Stimulated activated CD4-positive, alpha-beta T cell treated with anti-CD3 and anti-CD28 coated beads, Interleukin-4, amount 100 ng/mL, for 48 hours (primary cell): ENCODE results near the gene ALG12.

Experiments
- DNase-seq, 2 donors: peaks; one replicate each; pipeline ENCODE4 v3.0.0-alpha.2; 2020; ENCODE audit warnings: low read depth in 2 of 2

The ALG12 gene

DNA sequence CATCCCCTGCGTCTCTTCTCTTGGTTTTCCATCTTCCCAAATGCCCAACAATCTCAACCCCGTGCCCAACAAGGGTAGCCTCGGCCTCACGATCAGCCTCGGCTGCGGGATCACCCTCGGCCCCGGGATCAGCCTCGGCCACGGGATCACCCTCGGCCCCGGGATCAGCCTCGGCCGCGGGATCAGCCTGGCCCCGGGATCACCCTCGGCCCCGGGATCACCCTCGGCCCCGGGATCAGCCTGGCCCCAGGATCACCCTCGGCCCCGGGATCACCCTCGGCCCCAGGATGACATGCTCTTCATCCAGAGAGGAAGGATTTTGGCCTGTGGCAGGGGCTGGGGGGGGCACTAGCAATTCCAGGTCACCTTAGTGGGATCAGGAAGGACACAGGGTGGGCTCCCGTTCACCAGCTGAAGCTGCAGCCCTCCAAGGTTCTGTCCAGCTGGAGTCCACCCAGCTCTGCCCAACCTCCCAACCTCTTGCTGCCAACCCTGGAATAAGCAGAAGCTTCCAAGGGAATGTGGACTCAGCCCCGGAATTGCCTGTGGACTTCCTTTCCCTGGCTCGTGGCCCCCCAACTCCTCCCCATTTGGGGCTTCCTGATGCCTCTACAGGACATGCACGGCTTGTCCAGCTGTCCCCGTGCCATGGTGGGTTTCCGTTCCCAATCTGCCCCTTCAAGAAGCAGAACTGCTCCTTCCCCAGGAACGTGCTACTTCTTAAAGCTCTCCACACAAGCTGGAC is 6.2 kb downstream of the ALG12 start:
- DNase-seq: no peak

DNA sequence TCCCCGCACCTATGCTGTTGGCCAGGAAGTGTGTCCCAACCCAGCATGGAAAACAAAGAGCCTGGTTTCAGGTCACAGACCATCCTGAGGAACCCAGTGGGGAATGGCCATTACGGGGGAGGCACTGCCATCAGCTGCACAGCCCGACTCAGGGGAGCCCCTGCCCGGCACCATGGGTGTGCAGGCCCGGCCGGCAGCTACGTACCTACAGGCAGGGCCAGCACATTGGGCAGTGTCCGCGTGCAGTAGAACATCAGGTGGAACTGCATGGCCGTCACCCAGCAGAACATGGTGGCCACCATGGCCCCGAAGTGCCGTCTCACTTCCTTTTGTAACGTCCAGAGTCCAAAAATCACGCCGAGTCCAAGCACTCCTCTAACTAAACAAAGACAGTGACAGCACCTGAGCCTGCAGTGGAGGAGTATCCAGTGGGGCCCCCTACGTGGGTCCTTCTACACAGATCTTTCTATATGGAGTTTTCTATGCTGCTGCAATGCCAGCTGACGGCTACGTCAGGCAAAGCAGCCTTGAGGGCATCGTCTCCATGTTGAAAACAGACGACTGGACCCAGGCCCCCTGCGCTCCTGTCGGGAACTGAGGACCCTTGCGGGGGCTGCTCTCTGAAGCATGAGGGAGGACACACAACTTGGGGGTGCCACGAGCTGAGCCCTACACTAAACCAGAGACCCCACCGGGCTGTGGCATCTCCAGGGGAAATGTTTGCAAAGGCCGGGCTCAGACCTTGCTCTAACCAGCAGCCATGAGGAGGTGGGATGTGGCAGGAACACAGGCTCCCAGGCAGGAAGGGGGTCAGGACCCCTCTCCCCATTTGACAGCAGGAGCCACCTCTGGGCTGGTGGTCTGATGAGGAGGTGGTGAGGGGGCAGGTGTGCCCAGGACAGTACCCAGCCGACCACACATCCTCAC is 7.7 kb downstream of the ALG12 start:
- no peak for DNase-seq

DNA sequence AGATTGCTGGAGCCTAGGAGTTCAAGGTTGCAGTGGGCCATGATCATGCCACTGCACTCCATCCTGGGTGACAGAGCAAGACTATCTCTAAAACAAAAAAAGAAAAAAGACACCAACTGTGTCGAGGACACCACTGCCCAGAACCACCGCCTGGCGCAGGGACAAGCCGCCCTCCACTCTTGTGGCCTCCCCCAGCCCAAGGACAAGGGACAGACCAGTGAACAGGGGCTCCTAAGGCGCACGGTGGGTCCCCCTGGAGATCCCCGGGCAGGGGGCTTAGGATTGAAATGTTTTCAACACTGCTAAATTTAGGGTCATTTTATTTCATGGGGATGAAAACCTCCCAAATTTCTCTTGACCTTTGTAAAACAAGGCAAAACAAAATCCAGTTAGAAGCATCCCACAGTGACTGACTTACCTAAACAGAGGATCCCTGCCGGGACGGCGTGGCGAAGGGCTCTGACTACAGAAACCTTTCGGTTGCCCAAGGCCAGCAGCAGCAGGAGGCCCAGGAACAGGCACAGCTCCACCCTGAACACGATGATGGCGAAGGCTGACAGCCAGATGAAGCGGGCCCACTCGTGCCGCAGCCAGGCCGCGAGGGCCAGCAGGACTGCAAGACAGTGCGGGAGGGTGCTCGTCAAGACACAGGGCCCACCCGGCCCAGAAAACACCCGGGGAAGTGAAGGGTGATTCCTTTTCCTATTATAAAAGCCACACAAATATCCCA is 8.6 kb downstream of the ALG12 start:
- no peak for DNase-seq

DNA sequence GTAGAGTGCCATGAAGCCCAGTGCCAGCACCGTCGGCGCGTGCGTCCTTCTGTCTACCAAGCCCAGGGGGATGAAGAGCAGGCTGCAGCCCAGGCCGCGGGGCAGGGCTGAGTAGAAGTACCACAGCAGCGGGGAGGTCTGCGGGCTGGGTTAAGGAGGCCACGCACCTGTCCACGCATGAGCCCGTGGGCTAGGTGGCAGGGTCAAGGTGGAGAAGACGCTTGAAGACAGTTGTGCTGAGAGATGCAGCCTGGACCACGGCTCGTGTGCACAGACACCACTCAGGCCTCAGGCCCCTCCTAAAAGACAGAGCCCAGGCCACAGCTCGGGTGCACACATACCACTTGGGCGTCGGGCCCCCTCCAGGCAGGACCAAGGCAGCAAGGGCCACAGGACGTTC is 10.4 kb downstream of the ALG12 start:
- no peak for DNase-seq

DNA sequence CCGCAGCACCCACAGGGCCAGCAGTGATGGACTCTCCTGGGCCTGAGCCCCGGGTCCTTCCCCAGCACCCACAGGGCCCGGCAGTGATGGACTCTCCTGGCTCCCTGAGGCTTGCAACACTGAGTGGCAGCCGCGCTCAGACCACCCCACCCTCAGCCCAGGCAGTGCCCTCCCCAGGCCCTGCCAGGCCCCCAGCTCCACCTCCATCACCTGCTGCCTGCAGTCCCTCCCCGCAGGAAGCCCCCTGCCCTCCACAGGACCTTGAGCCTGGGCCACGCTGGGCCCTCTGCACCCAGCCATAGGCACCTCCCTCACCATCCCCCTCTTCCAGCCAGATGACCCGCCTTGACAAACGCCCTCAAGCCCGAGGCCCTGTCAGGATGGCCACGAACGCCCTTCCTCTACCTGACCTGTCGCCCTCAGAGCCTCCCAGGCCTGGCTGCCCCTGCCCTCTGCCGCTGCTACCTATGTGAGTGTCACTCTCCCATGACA is 11.4 kb downstream of the ALG12 start:
- no peak for DNase-seq

DNA sequence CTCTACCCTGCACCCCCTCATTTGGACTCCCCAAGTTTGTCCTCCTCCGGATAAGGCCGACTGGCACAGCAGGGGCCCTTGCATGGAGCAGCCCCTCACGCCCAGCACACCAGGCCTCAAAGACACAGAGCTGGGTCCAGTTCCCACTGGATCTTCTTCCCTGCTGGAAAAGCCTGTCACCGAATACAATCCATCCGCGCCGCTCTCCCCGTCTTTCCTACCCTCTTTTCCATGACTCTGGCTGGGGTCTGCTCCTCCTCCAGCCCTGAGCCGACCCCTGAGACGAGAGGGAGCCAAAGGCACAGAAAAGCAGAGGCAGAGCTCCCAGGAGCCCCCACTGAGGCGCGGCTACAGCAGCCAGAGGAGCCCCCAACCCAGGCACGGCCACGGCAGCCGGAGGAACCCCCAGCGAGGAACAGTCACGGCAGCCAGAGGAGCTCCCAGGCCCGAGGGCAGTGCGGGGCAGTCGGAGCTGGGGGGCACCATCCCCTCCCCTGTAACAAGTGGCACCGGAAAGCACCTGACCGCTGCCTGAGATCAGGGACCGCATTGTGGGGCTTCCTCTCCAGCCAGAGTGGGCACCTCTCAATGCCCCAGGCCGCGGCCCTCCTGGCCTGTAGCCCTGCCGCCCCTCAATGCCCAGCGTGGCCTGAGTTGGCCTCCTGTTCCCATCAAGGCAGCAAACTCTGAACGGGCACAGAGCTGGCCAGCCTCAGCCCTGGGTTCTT is 12.0 kb downstream of the ALG12 start:
- no peak for DNase-seq

DNA sequence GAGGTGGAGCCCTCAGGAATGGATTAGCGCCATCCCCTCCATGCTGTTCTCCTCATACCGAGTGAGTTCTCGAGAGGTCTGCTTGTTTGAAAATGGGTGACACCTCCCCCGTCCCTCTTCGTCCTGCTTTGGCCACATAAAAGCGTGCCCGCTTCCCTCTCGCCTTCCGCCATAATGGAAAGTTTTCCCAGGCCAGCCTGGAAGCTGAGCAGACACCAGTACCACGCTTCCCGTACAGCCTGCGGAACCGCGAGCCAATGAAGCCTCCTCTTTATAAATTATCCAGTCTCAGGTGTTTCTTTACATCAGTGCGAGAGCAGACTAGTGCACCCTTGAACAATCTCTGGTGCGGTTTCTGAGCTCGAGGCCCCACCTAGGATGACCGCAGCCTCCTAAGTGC is 12.8 kb downstream of the ALG12 start:
- no peak for DNase-seq

DNA sequence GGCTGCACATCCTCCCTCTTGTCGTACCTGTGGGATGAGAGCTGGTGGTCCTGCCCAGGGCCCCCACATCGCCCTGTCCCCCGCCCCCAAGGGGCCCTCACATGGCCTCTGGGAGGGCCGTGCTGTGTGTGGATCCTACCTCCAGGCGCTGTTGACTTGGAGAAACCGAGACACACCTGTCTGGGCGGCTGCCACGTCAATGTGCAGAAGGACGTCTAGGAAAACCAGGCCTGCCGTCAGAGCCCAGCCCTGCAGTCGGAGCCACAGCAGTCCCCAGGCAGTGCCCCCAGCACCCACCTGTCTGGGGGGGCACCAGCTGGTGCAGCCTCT is 14.2 kb downstream of the ALG12 start:
- no peak for DNase-seq

DNA sequence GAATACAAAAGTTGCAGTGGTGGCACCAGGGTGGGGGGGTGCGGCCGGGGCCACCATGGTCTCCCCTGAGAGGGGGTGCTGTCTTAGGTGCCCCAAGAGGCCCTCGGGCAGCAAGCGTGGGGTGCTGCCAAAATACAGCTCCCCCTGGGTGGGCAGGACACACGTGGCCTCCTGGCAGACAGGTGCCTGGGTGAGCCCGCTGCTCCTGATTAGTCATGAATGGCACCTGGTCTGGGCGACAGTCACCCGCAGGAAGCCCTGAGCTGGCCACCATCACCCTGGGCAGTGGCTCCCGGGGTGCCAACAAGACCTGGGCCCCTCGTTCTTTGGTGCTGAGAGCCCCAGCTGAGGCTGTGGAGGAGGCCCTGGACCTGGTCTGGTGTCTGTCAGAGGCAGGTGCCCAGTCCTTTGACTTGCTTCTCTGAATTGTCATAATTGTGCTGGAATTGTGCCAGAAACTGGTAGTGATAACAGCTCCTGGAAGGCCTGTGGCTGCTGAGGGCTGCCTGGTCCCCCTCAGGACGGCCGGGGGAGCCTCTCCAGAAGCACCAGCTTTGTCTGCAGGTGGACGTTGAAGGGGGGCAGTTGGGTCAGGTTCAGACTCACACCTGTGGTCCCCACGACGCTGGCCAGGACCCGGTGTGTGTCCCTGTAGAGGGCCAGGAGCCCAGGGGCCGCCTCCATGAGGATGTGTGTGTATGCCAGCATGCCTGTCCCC is 14.8 kb downstream of the ALG12 start:
- no peak for DNase-seq

DNA sequence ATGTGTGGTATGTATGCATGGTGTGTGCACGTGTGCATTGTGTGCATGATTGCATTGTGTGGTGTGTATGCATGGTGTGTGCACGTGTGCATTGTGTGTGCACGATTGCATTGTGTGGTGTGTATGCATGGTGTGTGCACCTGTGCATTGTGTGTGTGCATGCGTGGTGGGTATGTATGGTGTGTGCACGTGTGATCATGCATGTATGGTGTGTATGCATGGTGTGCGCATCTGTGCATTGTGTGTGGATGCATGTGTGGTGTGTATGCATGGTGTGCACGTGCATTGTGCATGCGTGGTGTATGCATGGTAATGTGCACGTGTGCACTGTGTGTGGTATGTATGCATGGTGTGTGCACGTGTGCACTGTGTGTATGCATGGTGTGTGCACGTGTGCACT is 16.8 kb downstream of the ALG12 start:
- DNase-seq: no peak

DNA sequence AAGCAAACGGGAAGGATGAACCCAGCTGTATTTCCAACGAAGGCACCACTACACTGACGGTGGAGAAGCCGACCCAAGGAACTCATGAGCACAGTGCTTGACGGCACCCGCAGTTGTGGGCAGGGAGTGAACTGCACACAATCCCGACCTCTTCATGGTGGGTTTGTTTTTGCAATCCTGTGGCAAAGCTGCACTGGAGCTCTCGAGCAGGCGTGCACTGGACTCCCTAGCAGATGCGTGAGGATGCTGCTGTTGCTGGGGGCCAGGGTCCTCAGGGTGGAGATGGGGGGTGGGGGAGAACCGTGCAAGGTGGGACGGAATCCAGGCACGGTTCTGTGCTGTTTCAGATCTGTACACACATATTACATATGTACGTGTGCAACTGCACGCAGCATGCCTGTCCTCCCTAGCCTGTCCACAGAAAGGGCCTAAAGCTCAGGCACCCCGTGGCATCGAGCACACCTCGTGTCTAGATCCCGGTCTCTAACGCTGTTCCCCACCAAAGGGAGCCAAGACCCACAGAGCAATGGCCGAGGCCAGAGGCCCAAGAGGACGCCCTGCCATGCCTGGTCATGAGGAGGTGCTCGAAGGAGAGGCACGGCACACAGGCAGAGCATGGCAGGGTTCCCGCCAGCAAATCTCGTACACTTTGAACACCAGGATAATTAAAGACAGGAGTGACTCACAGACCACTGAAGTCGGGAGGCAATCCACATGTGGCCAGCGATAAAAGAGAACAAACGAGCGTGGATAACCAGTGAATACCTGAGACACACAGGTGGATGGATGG is 17.6 kb downstream of the ALG12 start:
- DNase-seq: no peak

DNA sequence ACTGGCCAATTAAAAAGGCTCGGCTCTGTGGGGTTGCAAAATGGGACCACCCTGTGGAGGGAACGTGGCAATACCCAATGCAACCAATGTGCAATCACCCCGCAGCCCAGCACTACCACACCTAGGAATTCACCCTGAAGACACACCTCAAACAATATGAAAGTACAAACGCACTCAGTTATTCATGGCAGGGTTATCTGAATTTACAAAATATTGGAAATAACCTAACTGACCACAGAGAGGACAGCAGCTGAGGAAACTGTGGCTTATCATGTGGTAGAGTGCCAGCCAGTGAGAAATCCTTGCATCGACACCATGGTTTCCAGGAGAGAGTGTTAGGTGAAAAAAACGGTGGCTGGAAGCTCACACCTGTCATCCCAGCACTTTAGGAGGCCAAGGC is 18.7 kb downstream of the ALG12 start:
- DNase-seq: no peak

DNA sequence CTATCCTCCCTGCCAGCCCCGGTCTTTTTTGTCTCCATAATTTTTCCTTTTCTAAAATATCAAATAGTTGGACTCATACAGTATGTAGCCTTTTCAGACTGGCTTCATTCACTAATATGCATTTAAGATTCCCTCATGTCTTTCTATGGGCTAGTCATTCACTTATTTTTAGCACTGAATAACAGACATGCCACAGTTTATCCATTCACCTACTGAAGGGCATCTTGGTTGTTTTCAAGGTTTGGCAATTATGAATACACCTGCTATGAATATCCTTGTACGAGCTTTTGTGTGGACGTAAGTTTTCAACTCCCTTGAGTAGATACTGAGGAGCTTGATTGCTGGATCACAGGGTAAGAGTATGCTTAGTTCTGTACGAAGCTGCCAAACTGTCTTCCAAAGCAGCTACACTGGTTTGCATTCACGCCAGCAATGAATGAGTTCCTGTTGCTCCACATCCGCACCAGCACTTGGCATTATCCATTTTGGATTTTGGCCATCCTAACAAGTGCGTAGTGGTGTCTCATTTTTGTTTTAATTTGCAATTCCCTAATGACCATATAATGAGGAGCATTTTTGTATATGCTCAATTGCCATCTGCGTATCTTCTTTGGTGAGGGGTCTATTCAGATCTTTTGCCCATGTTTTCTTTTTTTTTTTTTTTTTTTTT is 21.1 kb downstream of the ALG12 start:
- no peak for DNase-seq

DNA sequence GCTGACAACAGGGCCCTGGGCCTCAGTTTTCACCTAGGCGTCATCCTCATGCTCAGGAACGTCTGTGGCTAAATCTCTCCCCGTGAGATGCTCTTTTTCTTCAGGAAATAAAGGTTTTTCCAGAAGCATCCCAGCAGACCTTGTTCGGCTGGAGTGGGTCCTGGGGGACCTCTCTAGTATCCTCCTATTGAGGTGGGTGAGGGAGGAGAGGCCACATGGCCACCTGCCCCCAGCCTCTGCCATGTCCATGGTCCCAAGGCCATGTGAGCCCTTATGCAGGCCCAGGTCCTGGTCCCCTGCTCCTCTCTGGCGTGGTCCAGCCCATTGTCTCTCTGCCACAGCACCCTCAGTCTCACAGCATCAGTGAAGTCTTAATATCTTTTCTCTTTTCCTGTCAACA is 22.0 kb downstream of the ALG12 start:
- no peak for DNase-seq

DNA sequence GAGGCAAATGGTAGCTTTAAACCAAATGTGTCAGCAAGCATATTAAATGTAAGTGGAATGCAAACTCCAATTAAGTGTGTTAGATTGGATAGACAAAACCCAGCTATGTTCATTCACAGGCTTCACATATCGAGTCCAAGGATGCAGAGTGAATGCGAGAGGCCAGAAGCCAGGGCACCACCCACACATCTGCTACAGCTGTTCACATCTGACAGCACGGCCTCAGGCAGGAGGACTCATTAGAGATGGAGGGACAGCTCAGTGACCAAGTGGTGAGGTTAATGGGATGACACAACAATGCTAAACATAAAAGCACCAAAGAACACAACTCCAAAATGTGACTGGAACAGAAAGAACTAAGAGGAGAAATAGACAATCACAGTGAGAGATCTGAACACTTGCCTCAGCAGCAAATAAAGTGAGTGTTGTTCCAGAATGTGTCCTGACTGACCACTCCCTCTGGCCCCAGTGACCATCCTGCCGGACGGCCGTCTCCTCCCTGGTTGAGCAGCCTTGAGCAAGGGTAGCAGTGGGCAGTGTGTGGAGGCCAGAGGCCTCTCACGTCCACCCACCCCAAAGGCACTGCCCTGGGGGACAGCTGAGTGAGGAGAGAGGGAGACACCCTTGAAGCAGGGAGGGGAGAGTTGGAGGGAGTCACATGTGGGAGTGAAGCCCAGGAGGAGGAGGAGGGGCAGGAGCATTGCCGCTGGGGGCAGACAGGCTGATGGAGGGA is 23.8 kb downstream of the ALG12 start:
- no peak for DNase-seq

DNA sequence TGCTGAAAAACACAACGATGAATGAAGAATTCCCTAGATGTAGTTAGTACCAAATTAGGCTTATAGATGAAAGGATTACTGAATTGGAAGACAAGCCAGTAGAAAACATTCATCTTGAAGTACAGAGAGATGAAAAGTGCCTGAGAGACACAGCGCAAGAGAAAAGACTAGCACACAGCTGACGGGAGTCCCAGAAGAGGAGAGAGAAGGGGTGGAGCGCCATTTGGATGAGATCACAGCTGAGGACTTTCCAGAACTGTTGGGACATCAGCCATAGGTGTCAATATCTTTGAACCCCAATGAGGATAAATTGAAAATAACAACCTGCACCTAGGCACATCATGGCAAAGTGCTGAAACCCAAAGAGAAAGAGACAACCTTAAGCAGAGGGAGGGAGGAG is 25.2 kb downstream of the ALG12 start:
- no peak for DNase-seq

DNA sequence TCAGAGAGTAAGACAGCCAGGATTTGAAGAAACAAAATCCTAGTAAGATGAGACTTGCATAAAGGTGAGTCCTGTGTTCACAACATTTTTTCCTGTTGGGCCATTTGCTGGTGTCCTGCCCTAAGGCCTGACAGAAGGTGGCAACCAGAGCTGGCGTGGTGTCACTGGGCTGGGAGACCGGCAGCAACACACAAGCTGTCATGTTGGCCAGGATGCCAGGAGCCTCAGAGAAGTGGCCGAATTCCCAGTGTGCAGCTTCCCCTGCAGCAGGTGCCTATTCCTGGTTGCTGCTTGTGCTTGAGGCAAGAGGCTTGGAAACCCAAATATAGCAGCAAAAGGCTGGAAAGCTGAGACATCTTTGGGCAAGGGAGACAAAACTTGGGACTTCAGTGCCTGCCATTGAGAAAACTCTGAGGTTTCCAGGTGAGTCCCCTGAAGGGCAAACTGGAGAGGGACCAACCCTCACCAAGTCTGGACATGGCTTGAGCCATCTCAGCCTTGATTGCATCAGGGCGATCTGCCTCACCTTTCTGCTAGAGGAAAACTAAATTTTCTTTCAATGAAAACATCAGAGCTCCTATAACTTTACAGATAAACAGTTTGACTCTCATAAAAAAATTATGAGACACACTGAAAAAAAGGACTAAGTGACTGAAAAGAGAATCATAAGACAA is 25.9 kb downstream of the ALG12 start:
- DNase-seq: no peak

DNA sequence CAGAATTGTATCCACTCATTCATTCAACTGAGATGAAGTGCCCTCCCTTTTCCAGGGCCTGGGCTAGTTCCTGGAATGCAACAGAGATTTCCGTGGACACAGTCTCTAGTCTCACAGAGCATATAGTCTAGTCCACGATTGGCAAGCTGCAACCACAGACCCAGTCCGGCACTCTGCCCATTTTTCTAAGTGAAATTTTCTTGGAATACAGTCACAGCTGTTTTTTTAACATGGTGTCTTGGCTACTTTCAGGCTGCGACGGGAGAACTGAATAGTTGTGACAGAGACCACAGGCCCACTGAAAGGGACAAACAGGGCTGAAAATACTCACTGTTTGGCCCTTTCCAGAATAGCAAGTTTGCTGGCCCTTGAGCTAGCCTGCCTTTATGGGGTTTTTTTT is 29.2 kb downstream of the ALG12 start:
- DNase-seq: no peak

DNA sequence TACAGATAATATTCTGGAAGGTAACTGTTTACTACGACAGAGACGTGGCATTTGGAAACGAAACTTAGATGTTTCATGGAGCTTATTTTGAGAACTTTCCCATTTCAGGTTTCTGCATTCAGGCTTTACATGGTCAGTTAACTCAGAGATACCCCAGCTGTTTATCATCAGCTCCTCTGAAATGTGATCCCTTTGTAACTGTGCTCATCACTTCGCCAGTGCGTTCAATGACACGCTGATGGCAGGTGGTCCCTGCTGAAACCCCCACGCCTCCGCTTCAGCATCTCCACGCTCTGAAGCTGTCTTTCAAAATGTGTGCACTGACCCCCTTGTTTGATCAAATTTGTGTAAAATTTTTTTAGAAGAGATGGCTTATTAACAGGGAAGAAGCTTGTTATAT is 30.5 kb downstream of the ALG12 start:
- DNase-seq: no peak
